Right renal pelvis (tissue), 4 donors: ENCODE data around the gene FER1L5. TPM values are rescaled to one million over a fixed set of nuclear protein-coding genes. Genes with fewer than 3 reads are reported as not detected.

ENCODE experiments used
- DNase-seq, 4 donors: peaks; one replicate each; pipeline ENCODE4 v3.0.0-alpha.2; 2013; ENCODE audit warnings: low read depth in 4 of 4, low spot score in 3 of 4, missing footprints in 1 of 4
- polyA plus RNA-seq, 4 donors: library from polyadenylated mRNA; unstranded; fragments of 120-200 nt; gene quantifications; one replicate each; pipeline ENCODE4 v1.2.1, GENCODE V29; 2013; ENCODE audit not compliant: insufficient read length in 4 of 4

The FER1L5 gene
- polyA plus RNA-seq, 4 donors: 0.82 to 1.2 (median 1.1) TPM

DNA sequence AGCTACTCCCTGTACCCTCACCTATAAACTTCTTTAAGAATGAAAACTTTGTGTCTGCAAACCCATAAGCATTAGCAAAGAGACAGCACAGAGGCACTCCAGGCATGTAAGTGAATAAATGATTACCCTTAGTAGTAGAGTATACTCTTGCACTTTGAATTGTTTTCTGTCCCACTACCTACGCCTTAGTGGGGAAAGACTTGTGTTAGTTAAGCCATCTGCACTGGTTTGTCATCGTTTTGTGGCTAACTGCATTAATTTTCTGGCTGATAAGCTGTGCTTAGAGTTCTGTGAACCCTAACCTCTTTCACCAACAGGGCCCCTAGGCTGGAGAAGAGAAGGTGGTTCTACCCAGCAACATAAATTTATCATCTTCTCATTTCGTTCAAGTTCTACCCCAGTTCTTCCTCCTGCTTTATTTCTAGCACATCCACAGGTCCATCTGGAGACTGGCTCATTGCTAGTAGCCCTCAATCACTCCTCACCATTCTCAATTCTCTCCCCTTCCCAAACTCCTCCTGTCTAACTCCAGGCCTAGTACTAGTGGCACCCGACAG is 96.6 kb downstream of the FER1L5 start:
- no peak for DNase-seq

DNA sequence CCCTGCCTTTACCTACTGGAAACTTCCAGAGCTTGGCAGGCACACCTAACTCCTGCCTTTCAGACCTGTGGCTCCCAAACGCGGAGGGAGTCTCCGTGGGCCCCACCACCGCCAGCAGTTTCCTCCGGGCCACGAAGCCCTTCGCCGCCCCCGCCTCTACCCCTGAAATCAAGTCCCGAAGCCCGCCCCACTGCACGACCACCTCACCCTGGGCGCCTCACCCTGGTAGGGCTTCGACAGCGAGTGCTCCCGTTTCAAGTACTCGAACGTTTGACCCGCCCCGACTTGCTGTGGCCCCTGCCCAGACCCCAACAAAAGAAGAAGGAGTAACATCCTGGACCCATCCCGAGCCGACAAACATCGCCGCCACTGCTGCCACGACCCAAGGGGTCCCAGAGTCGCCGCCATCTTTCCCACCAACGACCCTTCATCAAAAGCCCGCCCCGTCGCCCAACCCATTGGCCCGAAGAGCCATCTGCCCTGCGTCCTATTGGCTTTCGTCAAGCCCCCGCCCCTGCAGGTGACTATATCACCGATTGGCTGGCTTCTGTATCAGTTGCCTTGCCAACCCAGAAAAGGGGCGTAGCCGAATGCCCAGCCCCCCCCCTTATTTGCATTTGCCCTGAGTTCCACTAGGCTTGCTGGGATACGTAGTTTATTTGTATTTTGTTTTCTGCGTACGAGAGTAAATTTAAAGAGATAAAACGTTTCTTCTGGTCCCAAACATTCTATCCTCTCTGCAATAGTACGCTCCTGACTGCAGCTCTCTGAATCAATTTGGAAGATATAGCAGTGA is 97.3 kb downstream of the FER1L5 start, which contains the start of gene LMAN2L:
Gene LMAN2L, minus strand, starts transcription at position 432 of the 796 bp plus-strand sequence. Its CDS starts 24 bp downstream, at position 408.
- peak; percentile 87 to 96 (median 95) for DNase-seq

DNA sequence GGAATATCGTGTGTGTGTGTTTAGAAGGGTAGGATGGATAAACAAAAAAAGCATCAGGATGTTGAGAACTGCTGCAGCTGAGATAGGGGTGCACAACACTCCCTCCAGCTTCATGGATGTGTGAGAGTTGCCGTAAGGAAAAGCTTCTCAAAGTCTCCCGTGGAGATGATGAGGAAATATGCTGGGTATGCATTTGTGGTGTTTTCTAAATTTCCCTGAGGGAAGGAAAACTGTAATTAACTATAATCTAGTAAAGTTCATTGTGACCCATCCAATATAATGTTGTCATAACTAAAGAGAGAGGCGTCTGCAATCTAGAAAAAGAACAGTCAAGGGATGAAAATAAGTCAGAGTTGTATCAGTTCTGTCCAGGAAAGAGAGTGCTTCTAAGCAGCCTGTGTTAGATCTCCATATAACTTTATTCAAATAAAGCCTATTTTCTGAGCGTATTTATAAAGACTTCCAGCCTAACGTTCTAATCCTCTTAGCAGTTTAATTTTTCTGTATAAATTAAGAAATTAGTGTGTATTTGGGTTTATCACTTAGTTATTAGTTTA is 104.6 kb downstream of the FER1L5 start:
- no peak for DNase-seq

DNA sequence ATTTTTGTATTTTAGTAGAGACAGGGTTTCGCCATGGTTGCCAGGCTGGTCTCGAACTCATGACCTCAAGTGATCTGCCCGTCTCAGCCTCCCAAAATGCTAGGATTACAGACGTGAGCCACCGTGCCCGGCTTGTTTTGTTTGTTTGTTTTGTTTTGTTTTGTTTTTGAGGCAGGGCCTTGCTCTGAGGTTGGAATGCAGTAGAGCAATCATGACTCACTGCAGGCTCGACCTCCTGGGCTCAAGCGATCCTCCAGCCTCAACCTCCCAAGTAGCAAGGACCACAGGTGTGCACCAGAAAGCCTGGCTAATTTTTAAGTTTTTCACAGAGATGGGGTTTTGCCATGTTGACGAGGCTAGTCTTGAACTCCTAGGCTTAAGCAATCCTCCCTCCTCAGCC is 109.2 kb downstream of the FER1L5 start:
- DNase-seq: no peak

DNA sequence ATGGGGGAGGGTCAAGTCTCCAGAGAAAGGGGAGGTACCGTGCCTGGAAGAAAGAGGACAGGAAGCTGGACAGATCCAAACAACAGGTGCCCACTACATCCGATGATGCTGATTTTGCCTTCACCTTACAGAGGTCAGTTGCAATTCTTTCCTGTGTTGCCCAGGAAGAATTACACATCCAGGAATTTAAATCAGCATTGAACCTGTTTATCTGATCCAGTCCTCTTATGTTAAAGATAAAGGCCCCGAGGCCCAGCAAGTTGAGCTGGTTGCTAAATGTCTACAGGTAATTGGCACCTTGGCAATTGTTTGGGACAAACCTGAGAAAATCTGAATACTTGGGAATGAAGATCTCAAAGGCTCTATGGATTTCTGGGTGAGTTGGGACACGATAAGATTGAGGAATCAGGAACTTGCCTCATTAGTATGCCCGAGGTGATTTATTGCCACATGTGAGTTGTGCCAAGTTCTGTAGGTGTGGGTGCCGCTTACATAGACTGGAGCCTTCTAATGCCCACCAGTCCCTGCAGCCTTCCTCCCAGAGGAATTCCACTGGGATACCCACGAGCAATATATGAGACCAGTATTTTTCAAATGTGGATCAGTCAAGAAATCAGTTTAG is 111.2 kb downstream of the FER1L5 start:
- DNase-seq: no peak

DNA sequence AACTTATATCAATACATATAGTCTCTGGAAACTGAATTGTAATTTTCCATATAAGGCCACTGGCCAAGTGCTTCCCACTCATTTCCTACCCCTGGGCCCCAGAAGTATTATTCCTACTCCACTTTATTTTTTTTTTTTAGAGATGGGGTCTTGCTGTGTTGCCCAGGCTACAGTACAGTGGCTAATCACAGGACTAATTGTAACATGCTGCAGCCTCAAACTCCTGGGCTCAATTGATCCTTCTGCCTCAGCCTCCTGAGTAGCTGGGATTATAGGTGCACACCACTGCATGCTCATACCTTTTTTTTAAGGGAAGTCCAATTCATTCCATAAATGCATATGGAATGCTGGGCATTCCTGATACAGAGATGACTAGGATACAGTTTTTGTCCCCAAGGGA is 111.8 kb downstream of the FER1L5 start:
- DNase-seq: no peak

Other genes with a start within 250 kb of the FER1L5 start
- 1 to 10 TPM; 4.8 to 7.2 (median 5.7) TPM for gene NEURL3, start 137.4 kb upstream of the FER1L5 start, polyA plus RNA-seq
- 1 to 10 TPM; 4.7 to 5.7 (median 4.9) TPM for gene ARID5A, start 106.0 kb upstream of the FER1L5 start, polyA plus RNA-seq
- 10 to 100 TPM; 53.3 to 59.9 (median 54.7) TPM for gene KANSL3, start 4.5 kb upstream of the FER1L5 start, polyA plus RNA-seq
- 10 to 100 TPM; 49.9 to 55.7 (median 52.3) TPM for gene LMAN2L, start 97.3 kb downstream of the FER1L5 start, polyA plus RNA-seq
- 10 to 100 TPM; 12.5 to 13.8 (median 13.2) TPM for gene CNNM4, start 118.1 kb downstream of the FER1L5 start, polyA plus RNA-seq
- 10 to 100 TPM; 29.5 to 40.1 (median 32.7) TPM for gene CNNM3, start 173.5 kb downstream of the FER1L5 start, polyA plus RNA-seq
- 1 to 10 TPM; 3.8 to 4.7 (median 3.9) TPM for gene ANKRD23, start 201.3 kb downstream of the FER1L5 start, polyA plus RNA-seq
- 10 to 100 TPM in 1 of 4 donors, 1 to 10 TPM in 3; 7.5 to 10.4 (median 8.4) TPM for gene ANKRD39, start 215.3 kb downstream of the FER1L5 start, polyA plus RNA-seq
- 10 to 100 TPM; 36.2 to 43.0 (median 38.0) TPM for gene SEMA4C, start 227.3 kb downstream of the FER1L5 start, polyA plus RNA-seq